Ovary (tissue), 9 donors: ENCODE measurements around the gene MAP1S. TPM values are rescaled to one million over a fixed set of nuclear protein-coding genes. Genes with fewer than 3 reads are reported as not detected.

ENCODE experiments used
- DNase-seq, 5 donors: peaks; one replicate each; pipeline ENCODE4 v3.0.0-alpha.2; 2019 to 2020
- H3K27ac ChIP-seq, 2 donors: fragments of 200-600 bp; one replicate each; pipeline versions ENCODE4 v1.5.1 to v1.8.0; 2019 to 2022
- H3K27me3 ChIP-seq: fragments of 200-600 bp; one replicate; pipeline ENCODE4 v1.8.0; 2022
- H3K36me3 ChIP-seq: fragments of 200-600 bp; sonication (generic); one replicate; pipeline ENCODE4 v1.5.1; 2019
- H3K4me1 ChIP-seq: one replicate; pipeline ENCODE4 v1.8.1; 2013; ENCODE audit warnings: mild to moderate bottlenecking, moderate library complexity; ENCODE audit not compliant: insufficient read depth
- H3K4me3 ChIP-seq: fragments of 200-600 bp; sonication (generic); one replicate; pipeline ENCODE4 v1.5.1; 2017
- H3K9me3 ChIP-seq, 2 donors: fragments of 200-600 bp in 1 of 2; sonication (generic) in 1 of 2; one replicate each; pipeline versions ENCODE4 v1.5.1 to v1.8.1; 2013 to 2019; ENCODE audit warnings: mild to moderate bottlenecking in 1 of 2, moderate library complexity in 1 of 2
- EP300 ChIP-seq: sonication (generic); formaldehyde crosslinking; IDR thresholded peaks from one replicate; pipeline ENCODE4 v1.6.1; 2017; ENCODE audit warnings: antibody characterized with exemption
- POLR2A ChIP-seq: fragments of 450-650 bp; IDR thresholded peaks from one replicate; pipeline ENCODE4 v1.6.1; 2017; ENCODE audit warnings: antibody characterized with exemption, mild to moderate bottlenecking, moderate library complexity
- WGBS, 3 donors: extraction: QIAGEN DNeasy Blood & Tissue Kit in 1 of 3; methylation state at CpG; one replicate each; pipeline versions ENCODE4 v1.1.5 to v1.1.7; 2013 to 2017; 5-methylcytosine and 5-hydroxymethylcytosine counted together
- intact Hi-C, 4 donors: fragments of 100-400 bp; cut with DNase I; formaldehyde crosslinking; loops; one replicate each; pipeline versions ENCODE4 v1.11.0 to v1.15.1; 2022 to 2023
- polyA plus RNA-seq, 2 donors: library from polyadenylated mRNA; stranded (reverse); fragments of 200-250 nt in 1 of 2; fragments of 350-450 nt in 1 of 2; fragmentation: Illumina TruSeq in 1 of 2; extraction: RNeasy Lipid Tissue Mini Kit (QIAGEN cat#74804) in 1 of 2; gene quantifications; one replicate each; pipeline ENCODE4 v1.2.3, GENCODE V29; 2013 to 2014
- total RNA-seq, 7 donors: library from RNA; depleted of rRNA in 2 of 7; stranded (reverse); fragments of >200 nt in 2 of 7; fragmentation: NEBNext Ultra II Directional in 3 of 7; extraction: Animal tissue kit (Norgen Biotek cat#: 25700) in 3 of 7; gene quantifications; one replicate each; pipeline versions ENCODE4 v1.1.0 to v1.2.4, GENCODE V29; 2016 to 2023
- TF ChIP-seq, protein P1 (sequence below), 3 donors: fragments of 450-650 bp in 2 of 3; fragments of 200-600 bp in 1 of 3; IDR thresholded peaks; one replicate each; pipeline versions ENCODE4 v1.5.1 to v1.8.0; 2016 to 2022; ENCODE audit warnings: antibody characterized with exemption in 3 of 3, mild to moderate bottlenecking in 1 of 3
- donor health status: DM: no; HTN: no; CAD: no; lungs with moderate emphysema.
- donor health status: DM: no; HTN: no; CAD: no.
- donor health status: Bipolar disorder and iron deficiency.
- donor health status: DM: yes; HTN: yes; CAD: no.
- donor health status: DM: no; HTN: no; CAD: no.
- donor health status: DM: yes; HTN: yes; CAD: no.

MAP1S gene
- total and polyA plus RNA-seq, 9 donors: 5.0 to 76.8 (median 58.8) TPM

DNA sequence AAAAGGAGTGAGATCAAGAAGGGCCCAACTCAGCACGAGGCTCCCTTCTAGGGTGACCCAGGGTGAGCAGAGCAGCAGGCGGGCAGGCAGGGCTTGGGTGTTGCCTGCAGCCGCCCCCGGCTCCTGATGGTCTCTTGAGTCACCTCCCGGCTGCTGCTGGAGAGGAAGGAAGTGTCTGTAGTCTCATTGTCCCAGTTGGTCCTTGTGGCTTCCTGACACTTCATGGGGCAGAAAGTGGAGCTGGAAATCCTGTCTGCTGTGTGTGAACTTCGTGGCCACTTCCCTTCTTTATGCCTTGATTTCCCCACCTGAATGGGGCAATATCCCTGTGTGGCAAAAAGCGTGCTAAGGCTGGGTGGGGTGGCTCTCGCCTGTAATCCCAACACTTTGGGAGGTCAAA lies 2.5 kb downstream of the MAP1S start:
- 61 to 72% (median 65%) methylated on average over 8 of the region's 8 CpGs for WGBS, 3 donors

DNA sequence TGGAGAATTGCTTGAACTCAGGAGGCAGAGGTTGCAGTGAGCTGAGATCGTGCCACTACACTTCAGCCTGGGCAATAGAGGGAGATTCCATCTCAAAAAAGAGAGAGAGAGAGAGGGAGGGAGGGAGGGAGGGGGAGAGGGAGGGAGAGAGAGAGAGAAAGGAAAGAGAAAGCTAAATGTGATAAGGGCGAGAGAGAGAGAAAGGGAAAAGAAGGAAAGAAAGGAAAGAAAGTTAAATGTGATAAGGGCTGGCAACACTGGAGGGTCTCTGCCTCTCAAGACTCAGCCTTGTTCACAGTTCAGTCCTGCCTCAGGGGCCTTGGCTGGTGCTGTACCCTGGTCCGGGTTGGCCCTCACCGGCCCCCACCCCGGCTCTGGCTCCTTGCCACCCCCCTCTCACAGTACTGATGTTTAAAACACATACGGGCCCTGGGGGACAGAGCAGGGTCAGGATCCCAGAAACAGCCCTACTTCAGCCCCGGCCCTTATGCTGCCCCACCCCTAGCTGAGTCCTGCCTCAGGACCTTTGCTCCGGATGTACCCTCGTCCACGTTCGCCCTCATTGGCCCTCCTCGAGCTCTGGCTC lies 3.5 kb downstream of the MAP1S start:
- DNase-seq: peak in 1 of 5 donors; percentile 45
- H3K27ac ChIP-seq: no peak overlapping the region
- TF ChIP-seq EP300: no peak
- TF ChIP-seq POLR2A: no peak
- TF ChIP-seq, protein P1, sequence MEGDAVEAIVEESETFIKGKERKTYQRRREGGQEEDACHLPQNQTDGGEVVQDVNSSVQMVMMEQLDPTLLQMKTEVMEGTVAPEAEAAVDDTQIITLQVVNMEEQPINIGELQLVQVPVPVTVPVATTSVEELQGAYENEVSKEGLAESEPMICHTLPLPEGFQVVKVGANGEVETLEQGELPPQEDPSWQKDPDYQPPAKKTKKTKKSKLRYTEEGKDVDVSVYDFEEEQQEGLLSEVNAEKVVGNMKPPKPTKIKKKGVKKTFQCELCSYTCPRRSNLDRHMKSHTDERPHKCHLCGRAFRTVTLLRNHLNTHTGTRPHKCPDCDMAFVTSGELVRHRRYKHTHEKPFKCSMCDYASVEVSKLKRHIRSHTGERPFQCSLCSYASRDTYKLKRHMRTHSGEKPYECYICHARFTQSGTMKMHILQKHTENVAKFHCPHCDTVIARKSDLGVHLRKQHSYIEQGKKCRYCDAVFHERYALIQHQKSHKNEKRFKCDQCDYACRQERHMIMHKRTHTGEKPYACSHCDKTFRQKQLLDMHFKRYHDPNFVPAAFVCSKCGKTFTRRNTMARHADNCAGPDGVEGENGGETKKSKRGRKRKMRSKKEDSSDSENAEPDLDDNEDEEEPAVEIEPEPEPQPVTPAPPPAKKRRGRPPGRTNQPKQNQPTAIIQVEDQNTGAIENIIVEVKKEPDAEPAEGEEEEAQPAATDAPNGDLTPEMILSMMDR (IDR thresholded peaks at IDR 0.05): no peak
- H3K4me3 ChIP-seq: no peak overlapping the region
- H3K9me3 ChIP-seq: no peaks in the 10 kb centered on the region
- 57 to 76% (median 73%) methylated on average over 12 of the region's 12 CpGs for WGBS, 3 donors
- H3K36me3 ChIP-seq: no peaks in the 10 kb centered on the region
- no peaks in the 10 kb centered on the region for H3K27me3 ChIP-seq
- peaks cover 23% of the 10 kb centered on the region for H3K4me1 ChIP-seq
- intact Hi-C loops: no loop called here

More for the DNA sequence above, 2.5 kb downstream of the MAP1S start:
- peaks cover 22% of the 10 kb centered on the region for H3K4me1 ChIP-seq
- no peaks in the 10 kb centered on the region for H3K9me3 ChIP-seq
- DNase-seq: no peak
- no peak for TF ChIP-seq POLR2A
- TF ChIP-seq, protein P1 (IDR thresholded peaks at IDR 0.05): no peak
- TF ChIP-seq EP300: no peak
- no peak overlapping the region for H3K27ac ChIP-seq
- H3K27me3 ChIP-seq: no peaks in the 10 kb centered on the region
- intact Hi-C loops: no loop called here
- no peak overlapping the region for H3K4me3 ChIP-seq
- H3K36me3 ChIP-seq: no peaks in the 10 kb centered on the region

DNA sequence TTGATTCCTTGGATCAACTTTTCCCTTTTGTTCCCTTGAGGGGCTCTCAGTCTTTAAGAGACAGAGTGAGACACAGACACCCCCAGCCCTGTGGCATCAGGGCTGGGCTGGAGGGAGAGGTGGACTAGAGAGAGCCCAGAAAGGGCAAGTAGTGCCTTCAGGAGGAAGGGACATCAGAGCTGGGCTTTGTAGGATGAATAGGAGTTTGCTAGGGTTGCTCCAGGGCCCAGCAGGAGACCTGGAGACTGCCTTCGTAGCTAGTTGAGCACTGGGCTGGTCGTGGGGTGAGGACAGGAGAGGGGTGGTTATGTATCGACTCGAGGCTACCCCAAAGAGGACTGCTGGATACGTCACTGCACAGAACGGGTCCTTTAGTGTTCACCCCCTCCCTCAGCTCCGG lies 5.4 kb downstream of the MAP1S start:
- Histone ChIP-seq H3K4me3 (no peak overlapping the region), H3K27me3 (no peaks in the 10 kb centered on the region), H3K4me1 (peaks cover 20% of the 10 kb centered on the region), H3K27ac (no peak overlapping the region), H3K9me3 (no peaks in the 10 kb centered on the region), H3K36me3 (no peaks in the 10 kb centered on the region)
- DNase-seq: no peak
- 92 to 93% (median 93%) methylated on average over 7 of the region's 7 CpGs for WGBS, 3 donors
- intact Hi-C loops: no loop called here
- TF ChIP-seq POLR2A: no peak
- TF ChIP-seq EP300: no peak
- TF ChIP-seq, protein P1 (IDR thresholded peaks at IDR 0.05): no peak

DNA sequence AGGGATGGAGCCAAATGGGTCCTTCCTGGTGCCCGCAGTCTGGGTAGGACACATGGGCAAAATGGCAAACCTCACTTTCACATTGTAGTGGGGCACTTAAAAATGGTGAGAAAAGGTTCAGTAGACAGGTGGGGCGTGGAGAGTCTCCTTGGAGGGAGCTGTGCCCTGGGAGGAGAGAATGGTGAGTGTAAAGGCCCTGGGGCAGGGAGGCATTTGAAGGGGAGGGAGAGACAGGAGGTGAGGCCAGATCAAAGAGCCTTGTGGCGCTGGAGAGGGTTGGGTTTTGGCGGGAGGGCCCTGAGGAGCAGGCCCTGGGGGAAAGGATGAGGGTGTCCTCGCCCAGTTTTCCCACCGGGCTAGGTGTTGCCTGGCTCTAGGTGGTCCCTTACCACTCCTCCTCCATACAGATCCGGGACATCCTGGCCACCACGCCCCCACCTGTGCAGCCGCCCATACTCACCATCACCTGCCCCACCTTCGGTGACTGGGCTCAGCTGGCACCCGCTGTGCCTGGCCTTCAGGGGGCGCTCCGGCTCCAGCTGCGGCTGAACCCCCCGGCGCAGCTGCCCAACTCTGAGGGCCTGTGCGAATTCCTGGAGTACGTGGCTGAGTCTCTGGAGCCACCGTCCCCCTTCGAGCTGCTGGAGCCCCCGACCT lies 6.3 kb downstream of the MAP1S start:
- H3K36me3 ChIP-seq: no peaks in the 10 kb centered on the region
- no peak overlapping the region for H3K27ac ChIP-seq
- TF ChIP-seq, protein P1 (IDR thresholded peaks at IDR 0.05): no peak
- TF ChIP-seq EP300 (no peak), POLR2A (no peak)
- no peaks in the 10 kb centered on the region for H3K27me3 ChIP-seq
- intact Hi-C loops: no loop called here
- peaks cover 14% of the 10 kb centered on the region for H3K4me1 ChIP-seq
- no peak for DNase-seq
- WGBS, 3 donors: 83 to 89% (median 87%) methylated on average over 17 to 21 of the region's 21 CpGs
- no peak overlapping the region for H3K4me3 ChIP-seq
- no peaks in the 10 kb centered on the region for H3K9me3 ChIP-seq
